GM21576 (cell line): Measurements from ENCODE around the gene ANP32D.
A peak's percentile ranks its signal among the peaks of the same experiment; 100 is the strongest.
"Not testable (repeated sequence)": the region's sequence is repeated elsewhere in the genome, so short reads cannot be mapped to it uniquely, and the experiment has no call there.

Experiments
- ATAC-seq: cut with Tn5 transposase; IDR thresholded peaks from one replicate; pipeline ENCODE4 v1.9.1; 2021; ENCODE audit warnings: mild to moderate bottlenecking, moderate library complexity; ENCODE audit not compliant: unreplicated experiment

ANP32D gene

GRCh38 chr12:48500281-48500680 lies 27.9 kb downstream of the ANP32D start:
- not testable (repeated sequence) for ATAC-seq

GRCh38 chr12:48506836-48507235 lies 34.5 kb downstream of the ANP32D start:
- not testable (repeated sequence) for ATAC-seq

DNA sequence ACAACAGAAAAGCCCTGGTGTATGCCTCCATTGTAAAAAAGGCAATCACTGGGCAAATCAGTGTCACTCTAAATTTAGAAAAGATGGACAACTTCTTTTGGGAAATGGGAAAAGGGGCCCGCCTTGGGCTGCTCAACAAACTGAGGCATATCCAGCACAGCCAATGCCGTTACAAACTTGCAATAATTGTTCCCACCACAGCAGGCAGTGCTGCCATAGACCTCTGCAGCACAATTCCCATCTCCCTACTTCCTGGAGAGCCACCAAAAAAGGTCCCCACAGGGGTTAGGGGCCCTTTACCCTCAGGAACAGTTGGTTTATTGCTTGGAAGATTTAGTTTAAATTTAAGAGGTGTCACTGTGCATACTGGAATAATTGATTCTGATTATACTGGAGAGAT lies 36.6 kb downstream of the ANP32D start:
- ATAC-seq, result no peak

DNA sequence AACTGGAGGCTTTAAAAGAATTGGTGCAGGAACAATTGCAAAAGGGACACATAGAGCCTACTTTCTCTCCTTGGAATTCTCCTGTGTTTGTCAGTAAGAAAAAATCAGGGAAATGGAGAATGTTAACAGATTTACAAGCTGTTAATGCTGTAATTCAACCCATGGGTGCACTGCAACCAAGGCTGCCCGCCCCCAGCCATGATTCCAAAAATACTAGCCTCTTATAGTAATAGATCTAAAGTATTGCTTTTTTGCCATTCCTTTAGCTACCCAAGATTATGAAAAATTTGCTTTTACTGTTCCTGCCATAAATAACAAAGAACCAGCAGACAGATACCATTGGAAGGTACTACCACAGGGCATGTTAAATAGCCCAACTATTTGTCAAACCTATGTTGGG lies 37.8 kb downstream of the ANP32D start:
- no peak for ATAC-seq

DNA sequence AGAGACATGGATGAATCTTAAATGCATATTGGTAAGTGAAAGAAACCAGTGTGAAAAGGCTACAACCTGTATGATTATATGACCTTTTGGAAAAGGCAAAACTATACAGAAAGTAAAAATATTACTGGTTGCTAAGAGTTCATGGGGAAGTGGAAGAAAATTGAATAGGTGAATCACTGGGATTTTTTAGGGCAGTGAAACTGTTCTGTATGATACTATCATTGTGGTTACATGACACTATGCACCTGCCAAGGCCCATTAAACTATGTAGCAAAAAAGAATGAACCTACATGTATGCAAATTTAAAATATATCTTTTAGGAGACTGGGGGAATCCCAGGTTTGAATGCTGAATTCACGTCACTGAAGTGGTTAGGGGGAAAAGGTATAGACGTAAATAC lies 40.5 kb downstream of the ANP32D start:
- ATAC-seq, result peak; percentile 85

DNA sequence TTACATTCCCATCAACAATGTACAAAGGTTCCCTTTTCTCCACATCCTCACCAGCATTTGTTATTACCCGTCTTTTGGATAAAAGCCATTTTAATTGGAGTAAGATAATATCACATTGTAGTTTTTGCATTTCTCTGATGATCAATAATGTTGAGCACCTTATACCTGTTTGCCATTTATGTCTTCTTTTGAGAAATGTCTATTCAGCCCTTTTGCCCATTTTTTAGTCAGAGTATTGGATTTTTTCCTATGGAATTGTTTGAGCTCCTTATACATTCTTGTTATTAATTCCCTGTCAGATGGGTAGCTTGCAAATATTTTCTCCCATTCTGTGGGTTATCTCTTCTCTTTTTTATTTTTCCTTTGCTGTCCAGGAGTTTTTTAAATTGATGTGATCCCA lies 42.4 kb downstream of the ANP32D start:
- ATAC-seq, result no peak

- not testable (repeated sequence) for ATAC-seq
Observed at GRCh38 chr12:48520381-48520780, 48.0 kb downstream of the ANP32D start.
